ENCODE measurements around the gene GTF2H4. TPM values are rescaled to one million over a fixed set of nuclear protein-coding genes. Genes with fewer than 3 reads are reported as not detected.

Gene GTF2H4
- total RNA-seq, 1 donor from 2014 or later, result 81.0 TPM

GRCh38 chr6:30931969-30932645 lies 24.1 kb downstream of the GTF2H4 start, which contains the start of gene SFTA2:
SFTA2 (minus strand) TSS chr6:30932170; CDS start chr6:30932096, 74 bp downstream.
- intact Hi-C loops (cut with DNase I), result no loop called here
- Histone ChIP-seq H3K27me3 (no peaks in the 10 kb centered on the region), H3K9me3 (no peaks in the 10 kb centered on the region), H3K36me3 (peaks cover 0 to 4% of the 10 kb centered on the region in 2 donors), H3K4me1 (no peaks in the 10 kb centered on the region), H3K4me3 (no peak within 1 kb of the TSS), H3K27ac (no peak within 1 kb of the TSS)
- TF ChIP-seq CTCF (IDR thresholded peaks at IDR 0.05), result no peak
- no peak for DNase-seq (ENCODE audit: low spot score in 2 of 2)

- intact Hi-C loops (cut with DNase I), result no loop called here
- Histone ChIP-seq H3K4me3 (no peak overlapping the region), H3K27me3 (no peaks in the 10 kb centered on the region), H3K9me3 (no peaks in the 10 kb centered on the region), H3K36me3 (no peaks in the 10 kb centered on the region), H3K27ac (no peak overlapping the region), H3K4me1 (no peaks in the 10 kb centered on the region)
- DNase-seq (ENCODE audit: low spot score in 2 of 2), result no peak
- TF ChIP-seq CTCF (IDR thresholded peaks at IDR 0.05), result no peak
These were observed 24.8 kb downstream of the GTF2H4 start for GRCh38 chr6:30932665-30933365.

GRCh38 chr6:30935018-30935417 lies 27.0 kb downstream of the GTF2H4 start:
- H3K4me3 ChIP-seq, result no peak overlapping the region
- no peaks in the 10 kb centered on the region for H3K36me3 ChIP-seq
- intact Hi-C loops (cut with DNase I), result no loop called here
- TF ChIP-seq CTCF (IDR thresholded peaks at IDR 0.05), result no peak
- no peaks in the 10 kb centered on the region for H3K4me1 ChIP-seq
- no peak for DNase-seq (ENCODE audit: low spot score in 2 of 2)
- H3K27me3 ChIP-seq, result no peaks in the 10 kb centered on the region
- H3K27ac ChIP-seq, result no peak overlapping the region
- H3K9me3 ChIP-seq, result no peaks in the 10 kb centered on the region

GRCh38 chr6:30937265-30937664 lies 29.3 kb downstream of the GTF2H4 start:
- H3K4me1 ChIP-seq, result no peaks in the 10 kb centered on the region
- H3K27ac ChIP-seq, result no peak overlapping the region
- no peaks in the 10 kb centered on the region for H3K36me3 ChIP-seq
- H3K27me3 ChIP-seq, result no peaks in the 10 kb centered on the region
- no peak for DNase-seq (ENCODE audit: low spot score in 2 of 2)
- no peaks in the 10 kb centered on the region for H3K9me3 ChIP-seq
- intact Hi-C loops (cut with DNase I), result no loop called here
- H3K4me3 ChIP-seq, result no peak overlapping the region
- no peak for TF ChIP-seq CTCF (IDR thresholded peaks at IDR 0.05)

- Histone ChIP-seq H3K27me3 (no peaks in the 10 kb centered on the region), H3K9me3 (no peaks in the 10 kb centered on the region), H3K4me1 (no peaks in the 10 kb centered on the region), H3K27ac (no peak overlapping the region), H3K4me3 (no peak overlapping the region), H3K36me3 (no peaks in the 10 kb centered on the region)
- intact Hi-C loops (cut with DNase I), result no loop called here
- no peak for DNase-seq (ENCODE audit: low spot score in 2 of 2)
- no peak for TF ChIP-seq CTCF (IDR thresholded peaks at IDR 0.05)
These were observed 30.7 kb downstream of the GTF2H4 start for GRCh38 chr6:30938730-30939129.
